GM12875 (cell line): ENCODE results near the gene KIF25.

Experiments used
- H3K4me3 ChIP-seq: one replicate; pipeline ENCODE4 v1.5.1; 2011; ENCODE audit warnings: low read depth, low read length, control low read depth
- CTCF ChIP-seq: IDR thresholded peaks from 2 replicates; pipeline ENCODE4 v1.5.1; 2011; ENCODE audit warnings: low read depth, mild to moderate bottlenecking, control low read depth, inconsistent platforms, low read length, moderate library complexity, borderline replicate concordance; ENCODE audit not compliant: insufficient read depth

KIF25 gene

GRCh38 chr6:168016721-168017525 is 19.5 kb downstream of the KIF25 start:
- H3K4me3 ChIP-seq = no peak overlapping the region
- TF ChIP-seq CTCF = no peak

DNA sequence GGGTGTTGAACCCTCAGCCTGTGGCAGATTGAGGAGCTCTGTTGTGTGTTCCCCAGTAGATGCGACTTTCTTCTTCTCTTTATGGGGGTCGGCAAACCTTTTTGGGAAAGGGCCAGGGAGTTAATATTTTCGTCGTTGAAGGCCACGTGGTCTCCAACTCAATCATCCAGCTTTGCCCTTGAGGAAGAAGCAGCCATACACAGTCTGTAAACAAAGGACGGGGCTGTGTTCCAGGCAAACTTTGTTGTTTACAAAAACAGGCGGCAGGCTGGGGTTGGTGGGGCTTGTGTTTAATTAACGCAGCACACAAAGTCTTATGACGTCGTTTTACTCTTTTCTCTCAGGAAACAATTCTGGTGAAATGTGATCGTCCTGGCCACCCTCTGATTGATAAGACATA is 20.2 kb downstream of the KIF25 start:
- no peak overlapping the region for H3K4me3 ChIP-seq
- TF ChIP-seq CTCF = no peak

DNA sequence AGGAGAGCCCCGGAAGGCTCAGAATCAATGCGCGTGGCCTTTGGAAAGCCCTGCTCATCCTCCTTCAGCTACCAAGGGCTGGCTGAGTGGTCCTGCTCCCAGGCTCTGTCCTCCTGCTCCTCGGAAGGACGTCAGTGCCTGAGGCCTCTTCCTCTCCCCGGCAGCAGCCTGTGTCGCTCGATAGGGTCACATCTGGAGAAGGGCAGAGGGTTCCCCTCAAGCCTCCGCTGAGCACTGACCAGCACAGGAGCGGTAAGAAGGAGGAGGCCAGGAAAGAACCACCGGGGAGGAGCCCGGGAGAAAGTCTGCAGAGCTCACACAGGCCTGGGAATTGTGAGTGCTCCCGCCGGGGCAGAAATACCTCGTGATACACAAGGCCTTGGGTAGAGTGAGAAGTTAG is 21.2 kb downstream of the KIF25 start:
- no peak overlapping the region for H3K4me3 ChIP-seq
- TF ChIP-seq CTCF = no peak

DNA sequence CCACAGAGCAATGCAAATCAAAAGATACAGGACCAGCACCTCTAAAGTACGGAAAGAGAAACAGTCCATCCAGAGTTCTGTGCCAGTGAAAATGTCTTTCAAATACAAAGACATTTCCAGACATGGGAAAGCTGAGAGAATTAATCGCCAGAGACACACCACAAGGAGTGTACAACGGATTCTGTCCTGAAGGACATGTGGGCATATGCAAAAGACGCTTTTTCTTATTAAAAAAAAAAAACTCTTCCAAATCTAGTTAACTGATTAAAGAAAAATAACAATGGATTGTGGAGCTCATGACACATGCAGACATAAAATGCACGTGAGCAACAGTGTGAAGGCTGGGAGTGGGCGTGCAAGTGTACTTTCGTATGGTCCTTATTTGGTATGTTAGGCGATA is 22.8 kb downstream of the KIF25 start:
- H3K4me3 ChIP-seq = no peak overlapping the region
- no peak for TF ChIP-seq CTCF

GRCh38 chr6:168021581-168021980 is 24.1 kb downstream of the KIF25 start:
- no peak for TF ChIP-seq CTCF

GRCh38 chr6:168022488-168023321 is 25.2 kb downstream of the KIF25 start:
- no peak for TF ChIP-seq CTCF
- no peak overlapping the region for H3K4me3 ChIP-seq

More at GRCh38 chr6:168021581-168021980, 24.1 kb downstream of the KIF25 start:
- no peak overlapping the region for H3K4me3 ChIP-seq

- no peak overlapping the region for H3K4me3 ChIP-seq
- TF ChIP-seq CTCF = no peak
Observed at GRCh38 chr6:168024951-168025510, 27.6 kb downstream of the KIF25 start.
